GM23248 (cell line): ENCODE data around the gene BIRC6. TPM values are rescaled to one million over a fixed set of nuclear protein-coding genes. Genes with fewer than 3 reads are reported as not detected.
"Not testable (repeated sequence)": the region's sequence is repeated elsewhere in the genome, so short reads cannot be mapped to it uniquely, and the experiment has no call there.

Experiments used
- DNase-seq: peaks from one replicate; pipeline ENCODE4 v3.0.0-alpha.2; 2015
- H2AFZ ChIP-seq: fragments of 200-600 bp; sonication (generic); 2 replicates; pipeline ENCODE4 v1.6.1; 2016; ENCODE audit warnings: antibody characterized with exemption
- H3F3A ChIP-seq: fragments of 200-600 bp; sonication (generic); 2 replicates; pipeline ENCODE4 v1.6.1; 2016; ENCODE audit warnings: mild to moderate bottlenecking, antibody characterized with exemption, mixed run types; ENCODE audit not compliant: insufficient read depth
- H3K27ac ChIP-seq: fragments of 200-600 bp; sonication (generic); 2 replicates; pipeline ENCODE4 v1.5.1; 2016; ENCODE audit warnings: mild to moderate bottlenecking
- H3K27me3 ChIP-seq: fragments of 200-600 bp; sonication (generic); replicated peaks from 2 replicates; pipeline ENCODE4 v1.6.1; 2016; ENCODE audit warnings: mild to moderate bottlenecking; ENCODE audit not compliant: insufficient read depth
- H3K36me3 ChIP-seq: fragments of 200-600 bp; sonication (generic); 2 replicates; pipeline ENCODE4 v1.6.1; 2016; ENCODE audit warnings: low read depth, mild to moderate bottlenecking
- H3K4me1 ChIP-seq: fragments of 200-600 bp; sonication (generic); 2 replicates; pipeline ENCODE4 v1.6.1; 2016; ENCODE audit warnings: mild to moderate bottlenecking; ENCODE audit not compliant: insufficient read depth
- H3K4me2 ChIP-seq: fragments of 200-600 bp; sonication (generic); one replicate; pipeline ENCODE4 v1.6.1; 2016; ENCODE audit warnings: mild to moderate bottlenecking; ENCODE audit not compliant: unreplicated experiment
- H3K4me3 ChIP-seq: fragments of 200-600 bp; sonication (generic); 2 replicates; pipeline ENCODE4 v1.5.1; 2016; ENCODE audit warnings: mild to moderate bottlenecking
- H3K79me2 ChIP-seq: fragments of 200-600 bp; sonication (generic); 2 replicates; pipeline ENCODE4 v1.6.1; 2016; ENCODE audit warnings: mild to moderate bottlenecking; ENCODE audit not compliant: insufficient read depth
- H3K9ac ChIP-seq: fragments of 200-600 bp; sonication (generic); 2 replicates; pipeline ENCODE4 v1.6.1; 2016; ENCODE audit warnings: mild to moderate bottlenecking
- H3K9me2 ChIP-seq: fragments of 200-600 bp; sonication (generic); 2 replicates; pipeline ENCODE4 v1.6.1; 2016; ENCODE audit warnings: mixed run types, mild to moderate bottlenecking, moderate library complexity; ENCODE audit not compliant: insufficient read depth
- H3K9me3 ChIP-seq: fragments of 200-600 bp; sonication (generic); one replicate; pipeline ENCODE4 v1.6.1; 2017; ENCODE audit warnings: low read depth
- H4K20me1 ChIP-seq: fragments of 200-600 bp; sonication (generic); 2 replicates; pipeline ENCODE4 v1.6.0; 2016; ENCODE audit not compliant: insufficient read depth
- EZH2 ChIP-seq: fragments of 200-600 bp; sonication (generic); IDR thresholded peaks from 2 replicates; pipeline ENCODE4 v1.6.1; 2018; ENCODE audit warnings: antibody characterized with exemption, mild to moderate bottlenecking; ENCODE audit not compliant: insufficient read depth, poor library complexity, severe bottlenecking
- EZH2phosphoT487 ChIP-seq: fragments of 200-600 bp; sonication (generic); IDR thresholded peaks from 2 replicates; pipeline ENCODE4 v1.6.1; 2018; ENCODE audit warnings: antibody characterized with exemption, moderate library complexity, mild to moderate bottlenecking, low read depth; ENCODE audit not compliant: insufficient read depth
- WGBS, 2 experiments: methylation state at CpG; one replicate each; pipeline ENCODE4 v1.1.6; 2015 to 2017; ENCODE audit warnings: low lambda C conversion rate in 2 of 2, low coverage in 1 of 2; ENCODE audit errors: missing lambda C conversion rate in 2 of 2; 5-methylcytosine and 5-hydroxymethylcytosine counted together
- in situ Hi-C: fragments of 300-500 bp; cut with MboI; formaldehyde crosslinking; loops from 2 replicates; pipeline ENCODE4 v1.15.0; 2020
- polyA plus RNA-seq: library from polyadenylated mRNA; unstranded; fragments of >200 nt; fragmentation: Nextera tagmentation; extraction: Ambion mirVana; gene quantifications from 2 replicates; pipeline ENCODE4 v1.2.1, GENCODE V29; 2016
- total RNA-seq: library from RNA; depleted of rRNA; stranded (reverse); fragments of >200 nt; shearing (Covaris generic); gene quantifications from 2 replicates; pipeline ENCODE4 v1.2.3, GENCODE V29; 2014

BIRC6 gene
- total and polyA plus RNA-seq, 2 experiments from 2014 or later = 16.0 to 122 TPM

DNA sequence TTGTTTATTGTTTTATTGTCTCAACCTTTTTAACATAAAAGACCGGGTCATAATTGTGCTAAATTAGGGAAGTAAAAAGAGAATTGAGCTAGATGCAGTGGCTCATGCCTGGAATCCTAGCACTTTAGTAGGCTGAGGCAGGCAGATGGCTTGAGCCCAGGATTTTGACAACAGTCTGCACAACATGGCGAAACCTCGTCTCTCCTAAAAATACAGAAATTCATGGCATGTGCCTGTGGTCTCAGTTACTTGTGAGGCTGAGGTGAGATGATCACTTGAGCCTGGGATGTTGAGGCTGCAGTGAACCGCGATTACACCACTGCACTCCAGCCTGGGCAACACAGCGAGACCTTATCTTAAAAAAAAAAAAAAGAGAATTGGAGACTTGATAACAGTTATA lies 166.9 kb downstream of the BIRC6 start:
- in situ Hi-C loops = no loop called here
- Histone ChIP-seq H3K27ac (no peak overlapping the region), H3K4me3 (no peak overlapping the region), H3K9me3 (no peaks in the 10 kb centered on the region), H3K9ac (no peak overlapping the region), H3F3A (peaks cover 9% of the 10 kb centered on the region; the same call in 1 of the 2 replicates), H3K36me3 (peaks cover 64% of the 10 kb centered on the region), H2AFZ (no peak overlapping the region), H3K79me2 (0 out of 2 replicates have a peak, but pooled peaks cover 4% of the 10 kb centered on the region), H4K20me1 (no peaks in the 10 kb centered on the region), H3K4me1 (peaks cover 15% of the 10 kb centered on the region; the same call in 1 of the 2 replicates), H3K4me2 (no peak overlapping the region), H3K27me3 (no peaks in the 10 kb centered on the region), H3K9me2 (no peaks in the 10 kb centered on the region)
- WGBS, 2 experiments = 94% methylated on average over 6 of the region's 6 CpGs
- TF ChIP-seq EZH2 (no peak), EZH2phosphoT487 (no peak)
- DNase-seq = no peak

DNA sequence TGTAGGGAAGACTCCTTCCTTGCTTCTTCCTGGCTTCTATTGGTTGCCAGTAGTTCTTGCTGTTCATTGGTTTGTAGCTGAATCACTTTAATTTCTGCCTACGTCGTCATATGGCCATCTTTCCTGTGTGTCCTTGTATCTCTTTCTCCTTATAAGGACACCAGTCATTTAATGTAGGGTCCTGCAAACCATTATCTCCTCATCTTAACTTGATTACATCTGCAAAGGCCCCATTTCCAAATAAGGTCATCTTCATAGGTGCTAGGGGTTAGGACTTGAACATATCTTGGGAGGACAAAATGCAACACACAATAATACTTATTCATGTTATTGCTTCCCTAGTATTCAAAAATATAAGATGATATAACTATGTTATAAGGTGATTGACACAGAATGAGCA lies 175.5 kb downstream of the BIRC6 start:
- H2AFZ ChIP-seq = no peak overlapping the region
- peaks cover 21% of the 10 kb centered on the region for H3K79me2 ChIP-seq
- peaks cover 37% of the 10 kb centered on the region for H3K36me3 ChIP-seq
- H3K4me3 ChIP-seq = no peak overlapping the region
- H3K4me2 ChIP-seq = no peak overlapping the region
- H3K4me1 ChIP-seq = no peaks in the 10 kb centered on the region
- no peaks in the 10 kb centered on the region for H3K9me3 ChIP-seq
- H4K20me1 ChIP-seq = no peaks in the 10 kb centered on the region; the same call in 1 of the 2 replicates
- no peak overlapping the region for H3K9ac ChIP-seq
- 70 to 82% methylated on average over 2 of the region's 2 CpGs for WGBS, 2 experiments
- H3K27me3 ChIP-seq = no peaks in the 10 kb centered on the region
- in situ Hi-C loops = no loop called here
- no peaks in the 10 kb centered on the region for H3F3A ChIP-seq
- no peak for DNase-seq
- TF ChIP-seq EZH2phosphoT487 (no peak), EZH2 (no peak)
- no peak overlapping the region for H3K27ac ChIP-seq
- no peaks in the 10 kb centered on the region for H3K9me2 ChIP-seq

DNA sequence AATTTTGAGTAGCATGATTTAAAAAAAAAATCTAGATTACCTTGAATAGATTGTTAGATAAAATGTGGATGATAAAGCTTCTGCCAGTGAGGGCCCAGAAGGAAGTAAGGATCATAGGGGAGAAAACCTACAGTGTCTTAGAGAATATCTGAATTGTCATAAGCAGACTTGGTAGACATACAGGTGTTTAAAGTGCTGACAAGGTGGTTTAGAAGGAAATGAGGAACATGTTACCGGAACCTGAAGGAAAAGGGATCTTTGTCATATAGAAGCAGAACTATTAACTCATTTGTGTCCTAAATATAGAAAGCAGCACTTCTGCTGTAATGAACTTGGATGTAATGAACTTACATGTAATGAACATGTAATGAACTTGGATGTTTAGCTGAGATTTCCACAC lies 176.1 kb downstream of the BIRC6 start:
- Histone ChIP-seq H3K4me2 (no peak overlapping the region), H3K4me1 (no peaks in the 10 kb centered on the region), H3K9ac (no peak overlapping the region), H3K27me3 (no peaks in the 10 kb centered on the region), H3K9me2 (no peaks in the 10 kb centered on the region), H2AFZ (no peak overlapping the region), H3K9me3 (no peaks in the 10 kb centered on the region), H3K27ac (no peak overlapping the region), H3K36me3 (peaks cover 34% of the 10 kb centered on the region), H4K20me1 (no peaks in the 10 kb centered on the region; the same call in 1 of the 2 replicates), H3F3A (no peaks in the 10 kb centered on the region), H3K4me3 (no peak overlapping the region), H3K79me2 (peaks cover 21% of the 10 kb centered on the region)
- DNase-seq = no peak
- in situ Hi-C loops = no loop called here
- TF ChIP-seq EZH2phosphoT487 (no peak), EZH2 (no peak)
- WGBS, 2 experiments = 95 to 100% methylated on average over 1 of the region's 1 CpG

DNA sequence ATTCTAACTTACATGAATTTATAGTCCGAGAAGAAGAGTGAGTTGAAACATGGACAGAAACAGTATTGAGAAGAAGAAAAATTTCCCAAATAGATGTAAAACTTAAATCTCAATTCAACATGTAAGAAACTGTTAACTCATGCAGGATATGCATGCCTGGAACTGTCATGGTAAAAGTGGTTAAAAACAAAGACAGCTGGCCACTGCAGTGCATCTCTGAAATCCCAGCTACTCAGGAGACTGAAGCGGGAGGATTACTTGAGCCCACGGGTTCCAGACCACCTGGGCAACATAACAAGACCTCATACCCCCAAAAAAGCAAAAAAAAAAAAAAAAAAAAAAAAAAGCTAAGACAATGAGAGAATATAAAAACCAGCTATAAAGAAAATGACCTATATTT lies 178.0 kb downstream of the BIRC6 start:
- Histone ChIP-seq H3K4me1 (no peaks in the 10 kb centered on the region), H3K9me2 (no peaks in the 10 kb centered on the region), H3K4me3 (no peak overlapping the region), H3K9ac (no peak overlapping the region), H3K9me3 (no peaks in the 10 kb centered on the region), H3F3A (no peaks in the 10 kb centered on the region), H3K4me2 (no peak overlapping the region), H3K27ac (no peak overlapping the region), H2AFZ (no peak overlapping the region), H3K27me3 (no peaks in the 10 kb centered on the region), H4K20me1 (no peaks in the 10 kb centered on the region; the same call in 1 of the 2 replicates), H3K79me2 (peaks cover 40% of the 10 kb centered on the region), H3K36me3 (peaks cover 18% of the 10 kb centered on the region)
- DNase-seq = no peak
- in situ Hi-C loops = no loop called here
- WGBS, 2 experiments = 96 to 98% methylated on average over 3 of the region's 3 CpGs
- TF ChIP-seq EZH2phosphoT487 = no peak
- TF ChIP-seq EZH2 = no peak

DNA sequence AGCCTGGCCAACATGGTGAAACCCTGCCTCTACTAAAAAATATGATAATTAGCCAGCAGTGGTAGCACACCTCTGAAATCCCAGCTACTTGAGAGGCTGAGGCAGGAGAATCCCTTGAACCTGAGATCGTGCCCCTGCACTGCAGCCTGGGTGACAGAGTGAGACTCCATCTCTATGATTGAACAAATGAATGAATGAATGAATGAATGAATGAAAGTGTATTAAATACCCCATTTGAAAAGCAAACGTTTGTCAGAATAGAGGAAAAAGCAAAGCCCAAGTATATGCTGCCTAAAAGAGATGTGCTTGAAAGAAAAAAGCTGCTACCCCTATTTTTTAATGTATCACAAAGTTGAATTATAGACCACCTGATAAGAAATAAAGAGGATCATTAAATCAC lies 181.9 kb downstream of the BIRC6 start:
- no peak overlapping the region for H3K27ac ChIP-seq
- peaks cover 3% of the 10 kb centered on the region; the same call in 1 of the 2 replicates for H3K36me3 ChIP-seq
- H3K9me2 ChIP-seq = no peaks in the 10 kb centered on the region
- no peaks in the 10 kb centered on the region for H3K4me1 ChIP-seq
- H3K4me2 ChIP-seq = no peak overlapping the region
- in situ Hi-C loops = no loop called here
- no peaks in the 10 kb centered on the region for H3K9me3 ChIP-seq
- no peak overlapping the region for H3K9ac ChIP-seq
- no peak for DNase-seq
- H4K20me1 ChIP-seq = no peaks in the 10 kb centered on the region; the same call in 1 of the 2 replicates
- TF ChIP-seq EZH2 = no peak
- TF ChIP-seq EZH2phosphoT487 = no peak
- H3K27me3 ChIP-seq = no peaks in the 10 kb centered on the region
- peaks cover 51% of the 10 kb centered on the region for H3K79me2 ChIP-seq
- H3F3A ChIP-seq = no peaks in the 10 kb centered on the region
- no peak overlapping the region for H2AFZ ChIP-seq
- 97 to 100% methylated on average over 2 of the region's 2 CpGs for WGBS, 2 experiments
- H3K4me3 ChIP-seq = no peak overlapping the region

DNA sequence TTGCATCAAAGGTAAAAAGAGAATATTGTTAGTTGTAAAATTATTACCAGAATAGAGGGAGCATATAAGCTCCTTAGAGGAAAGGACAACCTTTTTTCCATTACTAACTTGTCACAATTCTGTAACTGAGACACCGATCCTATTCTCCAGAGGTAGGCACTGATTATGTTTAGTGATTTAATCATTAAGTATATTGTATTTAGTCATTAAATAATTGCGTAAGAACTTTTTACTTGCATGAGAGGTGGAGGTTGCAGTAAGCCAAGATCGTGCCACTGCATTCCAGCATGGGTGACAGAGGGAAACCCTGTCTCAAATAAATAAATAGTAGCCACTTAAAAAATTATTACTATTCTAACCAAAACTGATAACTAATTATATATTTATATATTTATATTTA lies 195.7 kb downstream of the BIRC6 start:
- H3K4me2 ChIP-seq, H4K20me1 ChIP-seq, H3K9me3 ChIP-seq, H2AFZ ChIP-seq, H3K9ac ChIP-seq, H3K4me1 ChIP-seq, H3F3A ChIP-seq, in situ Hi-C loops, H3K9me2 ChIP-seq, H3K79me2 ChIP-seq, H3K4me3 ChIP-seq, H3K27me3 ChIP-seq: not testable (repeated sequence)
- 61 to 64% methylated on average over 3 of the region's 3 CpGs for WGBS, 2 experiments
- peak; percentile 40 for DNase-seq
- 0 out of 2 replicates have a peak overlapping the region, but pooled peaks have one; percentile 33 for H3K27ac ChIP-seq
- H3K36me3 ChIP-seq = peaks cover 24% of the 10 kb centered on the region
